SK-N-SH (cell line): Measurements from ENCODE around the gene IFT122. TPM values are rescaled to one million over a fixed set of nuclear protein-coding genes. Genes with fewer than 3 reads are reported as not detected.

Source experiments
- CTCF ChIA-PET: fragments of 300-600, 350-600 bp; formaldehyde crosslinking; extraction: SDS; loops from one replicate; lab custom pipeline; 2021; lab: Yijun Ruan, JAX
- POLR2A ChIA-PET: fragments of 350-600 bp; sonication (Branson Sonifier 250); formaldehyde crosslinking; extraction: SDS; loops from one replicate; lab custom pipeline; 2020; ENCODE audit warnings: antibody characterized with exemption, inconsistent platforms; lab: Yijun Ruan, JAX
- DNase-seq: peaks from one replicate; pipeline ENCODE4 v3.0.0; 2012
- H2AFZ ChIP-seq: fragments of 200-600 bp; sonication (generic); 2 replicates; pipeline ENCODE4 v1.8.1; 2016; ENCODE audit warnings: antibody characterized with exemption, mild to moderate bottlenecking, low read depth
- H3F3A ChIP-seq: fragments of 200-600 bp; sonication (generic); replicated peaks from 2 replicates; pipeline ENCODE3; 2016; ENCODE audit warnings: antibody characterized with exemption, mild to moderate bottlenecking; ENCODE audit not compliant: insufficient read depth
- H3K27ac ChIP-seq, 2 experiments: fragments of 200-500 bp in 1 of 2; fragments of 200-600 bp in 1 of 2; sonication (Bioruptor generic) in 1 of 2; sonication (generic), shearing (Covaris generic) in 1 of 2; 2 replicates each; pipeline versions ENCODE4 v1.5.1 to v1.6.1; 2014 to 2016; ENCODE audit warnings: low read depth in 2 of 2, inconsistent platforms in 1 of 2, low read length in 1 of 2, mild to moderate bottlenecking in 1 of 2, mixed read lengths in 1 of 2
- H3K27me3 ChIP-seq: fragments of 200-600 bp; sonication (generic), shearing (Covaris generic); 2 replicates; pipeline ENCODE4 v1.6.1; 2016; ENCODE audit warnings: mixed run types; ENCODE audit not compliant: insufficient read depth
- H3K36me3 ChIP-seq, 2 experiments: fragments of 200-500 bp in 1 of 2; fragments of 200-600 bp in 1 of 2; sonication (Bioruptor generic) in 1 of 2; sonication (generic) in 1 of 2; replicated peaks in 1 of 2; 2 replicates each; pipeline versions ENCODE3 to v1.5.1; 2014 to 2016; ENCODE audit warnings: low read length in 1 of 2, mild to moderate bottlenecking in 1 of 2; ENCODE audit not compliant: insufficient read depth in 2 of 2, control insufficient read depth in 1 of 2
- H3K4me1 ChIP-seq, 2 experiments: fragments of 200-500 bp in 1 of 2; fragments of 200-600 bp in 1 of 2; sonication (Bioruptor generic) in 1 of 2; sonication (generic), shearing (Covaris generic) in 1 of 2; 2 replicates each; pipeline versions ENCODE4 v1.5.1 to v1.6.1; 2014 to 2016; ENCODE audit warnings: low read depth in 1 of 2, low read length in 1 of 2, mixed run types in 1 of 2; ENCODE audit not compliant: insufficient read depth in 2 of 2, control insufficient read depth in 1 of 2
- H3K4me2 ChIP-seq: fragments of 200-600 bp; sonication (generic), shearing (Covaris generic); 2 replicates; pipeline ENCODE4 v1.6.1; 2017; ENCODE audit warnings: mixed run types
- H3K4me3 ChIP-seq, 2 experiments: fragments of 200-500 bp in 1 of 2; fragments of 200-600 bp in 1 of 2; sonication (Bioruptor generic) in 1 of 2; sonication (generic), shearing (Covaris generic) in 1 of 2; 2 replicates each; pipeline versions ENCODE4 v1.5.1 to v1.8.1; 2014 to 2016; ENCODE audit warnings: low read depth in 2 of 2, inconsistent platforms in 1 of 2, low read length in 1 of 2, mild to moderate bottlenecking in 1 of 2, mixed read lengths in 1 of 2, moderate library complexity in 1 of 2
- H3K79me2 ChIP-seq: fragments of 200-600 bp; sonication (generic); 2 replicates; pipeline ENCODE4 v1.8.1; 2017; ENCODE audit warnings: mild to moderate bottlenecking; ENCODE audit not compliant: insufficient read depth
- H3K9ac ChIP-seq: fragments of 200-600 bp; sonication (generic); 2 replicates; pipeline ENCODE4 v1.6.1; 2017; ENCODE audit warnings: mixed run types
- H3K9me2 ChIP-seq: fragments of 200-600 bp; sonication (generic); 2 replicates; pipeline ENCODE4 v1.6.1; 2017; ENCODE audit warnings: mixed run types
- H3K9me3 ChIP-seq: fragments of 200-600 bp; sonication (generic); 2 replicates; pipeline ENCODE4 v1.6.1; 2017; ENCODE audit warnings: mixed run types, mild to moderate bottlenecking, moderate library complexity
- H4K20me1 ChIP-seq: fragments of 200-600 bp; sonication (generic); 2 replicates; pipeline ENCODE4 v1.6.1; 2017; ENCODE audit warnings: mild to moderate bottlenecking, mixed run types; ENCODE audit not compliant: insufficient read depth
- ELF1 ChIP-seq: IDR thresholded peaks from 2 replicates; pipeline ENCODE4 v1.4.0; 2012
- FOSL2 ChIP-seq: IDR thresholded peaks from 2 replicates; pipeline ENCODE4 v1.4.0; 2012; ENCODE audit warnings: low read depth, mild to moderate bottlenecking, moderate library complexity, borderline replicate concordance
- FOXM1 ChIP-seq: IDR thresholded peaks from 2 replicates; pipeline ENCODE4 v1.4.0; 2012; ENCODE audit warnings: low read depth, mild to moderate bottlenecking
- GABPA ChIP-seq: IDR thresholded peaks from 2 replicates; pipeline ENCODE4 v1.4.0; 2012; ENCODE audit warnings: low read depth, mild to moderate bottlenecking
- GATA2 ChIP-seq: sonication (generic); formaldehyde crosslinking; IDR thresholded peaks from 2 replicates; pipeline ENCODE4 v1.5.0; 2020; ENCODE audit warnings: mild to moderate bottlenecking, missing genetic modification reagents
- JUND ChIP-seq: IDR thresholded peaks from 2 replicates; pipeline ENCODE4 v1.4.0; 2012
- MXI1 ChIP-seq: IDR thresholded peaks from 2 replicates; pipeline ENCODE4 v1.6.1; 2012; ENCODE audit warnings: mild to moderate bottlenecking, low read depth, low read length, improper control_type of control experiment
- RCOR1 ChIP-seq: fragments of 150-350 bp; IDR thresholded peaks from 2 replicates; pipeline ENCODE4 v1.6.1; 2017; ENCODE audit warnings: antibody characterized with exemption, low read length
- RFX5 ChIP-seq: IDR thresholded peaks from 2 replicates; pipeline ENCODE4 v1.6.1; 2012; ENCODE audit warnings: mild to moderate bottlenecking, improper control_type of control experiment, low read length
- RXRA ChIP-seq: IDR thresholded peaks from 2 replicates; pipeline ENCODE4 v1.4.0; 2012; ENCODE audit warnings: low read depth, mild to moderate bottlenecking, borderline replicate concordance
- SIN3A ChIP-seq: IDR thresholded peaks from 2 replicates; pipeline ENCODE4 v1.6.1; 2012; ENCODE audit warnings: low read depth, mild to moderate bottlenecking, low read length, moderate library complexity, borderline replicate concordance
- SMC3 ChIP-seq: IDR thresholded peaks from 2 replicates; pipeline ENCODE4 v1.6.1; 2012; ENCODE audit warnings: low read depth, low read length, improper control_type of control experiment
- TEAD4 ChIP-seq: IDR thresholded peaks from 2 replicates; pipeline ENCODE4 v1.4.0; 2012; ENCODE audit warnings: mild to moderate bottlenecking, borderline replicate concordance; ENCODE audit not compliant: insufficient read depth
- WGBS: methylation state at CpG from one replicate; pipeline ENCODE4 v1.1.6; 2017; ENCODE audit warnings: low lambda C conversion rate; 5-methylcytosine and 5-hydroxymethylcytosine counted together
- polyA plus RNA-seq, 3 experiments: library from polyadenylated mRNA; depleted of rRNA; stranded (reverse); fragments of >200 nt; gene quantifications; 2 replicates each; pipeline ENCODE4 v1.2.3, GENCODE V29; 2012
- TF ChIP-seq, protein P1 (sequence below): IDR thresholded peaks from 2 replicates; pipeline ENCODE4 v1.4.0; 2012; ENCODE audit warnings: low read depth, borderline replicate concordance

The IFT122 gene
- polyA plus RNA-seq, 1 of the 3 experiments (the other 2 are of a cell fraction), result 20.1 TPM

DNA sequence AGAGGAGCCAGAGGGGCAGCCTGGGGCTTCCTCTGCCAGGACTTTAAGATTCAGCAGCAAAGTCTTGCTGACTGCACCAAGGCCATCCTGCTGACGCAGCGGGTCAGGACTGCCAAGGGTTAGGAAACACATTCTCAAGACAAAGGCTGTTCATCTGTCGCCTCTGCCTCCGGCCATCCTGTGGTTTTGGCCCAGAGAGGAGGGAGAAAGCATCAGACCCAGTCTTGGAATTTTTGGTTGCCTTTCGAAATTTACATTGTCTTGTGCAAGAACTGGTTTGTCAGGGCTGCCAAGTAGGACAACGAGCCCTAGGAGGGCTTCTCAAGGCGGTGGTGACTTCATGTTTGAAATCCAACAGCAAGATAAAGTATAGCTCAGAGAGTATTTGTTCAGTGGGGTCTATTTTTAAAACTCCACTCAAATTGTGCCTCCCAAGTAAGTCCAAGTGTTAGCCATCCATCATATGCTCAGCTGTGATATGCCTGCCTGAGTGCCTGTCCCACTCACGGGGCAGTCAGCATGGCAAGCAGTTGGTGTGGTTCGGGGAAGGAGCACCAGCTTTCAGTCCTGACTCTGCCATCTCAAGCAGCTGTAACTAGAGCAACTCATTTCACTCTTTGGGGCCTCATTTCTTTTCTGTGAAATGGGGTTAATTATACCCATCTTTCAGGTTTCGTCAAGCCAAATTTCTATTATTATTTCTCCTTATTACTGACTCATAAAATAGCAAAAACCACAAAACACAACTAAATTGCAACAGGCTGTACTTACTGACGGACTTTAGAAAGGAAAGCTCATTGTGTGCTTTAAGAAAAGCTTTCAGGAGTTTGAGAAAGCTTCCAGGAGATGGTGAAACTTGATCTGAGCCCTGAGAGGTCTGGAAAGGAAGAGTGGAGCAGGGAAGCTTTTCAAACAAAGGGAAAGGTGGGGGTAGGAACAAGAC lies 46.0 kb downstream of the IFT122 start:
- Histone ChIP-seq H3K4me3 (no peak overlapping the region), H3F3A (peaks cover 1% of the 10 kb centered on the region), H3K9ac (no peak overlapping the region), H3K4me1 (peaks cover 0 to 10% of the 10 kb centered on the region in 2 experiments; a peak in 2 of 4 replicates), H3K36me3 (peaks cover 5 to 18% of the 10 kb centered on the region in 2 experiments), H4K20me1 (no peaks in the 10 kb centered on the region), H3K9me2 (no peaks in the 10 kb centered on the region), H3K79me2 (no peaks in the 10 kb centered on the region), H3K4me2 (no peak overlapping the region), H3K27me3 (no peaks in the 10 kb centered on the region), H2AFZ (no peak overlapping the region), H3K27ac (peak overlapping the region in 1 of 2 experiments; percentile 20; a peak in 1 of 4 replicates), H3K9me3 (no peaks in the 10 kb centered on the region)
- TF ChIP-seq ELF1 (no peak), JUND (no peak), MXI1 (no peak), GATA2 (CRISPR knock-in tag) (no peak), SIN3A (no peak), SMC3 (no peak), TEAD4 (no peak), RXRA (no peak), FOSL2 (no peak)
- TF ChIP-seq, protein P1, sequence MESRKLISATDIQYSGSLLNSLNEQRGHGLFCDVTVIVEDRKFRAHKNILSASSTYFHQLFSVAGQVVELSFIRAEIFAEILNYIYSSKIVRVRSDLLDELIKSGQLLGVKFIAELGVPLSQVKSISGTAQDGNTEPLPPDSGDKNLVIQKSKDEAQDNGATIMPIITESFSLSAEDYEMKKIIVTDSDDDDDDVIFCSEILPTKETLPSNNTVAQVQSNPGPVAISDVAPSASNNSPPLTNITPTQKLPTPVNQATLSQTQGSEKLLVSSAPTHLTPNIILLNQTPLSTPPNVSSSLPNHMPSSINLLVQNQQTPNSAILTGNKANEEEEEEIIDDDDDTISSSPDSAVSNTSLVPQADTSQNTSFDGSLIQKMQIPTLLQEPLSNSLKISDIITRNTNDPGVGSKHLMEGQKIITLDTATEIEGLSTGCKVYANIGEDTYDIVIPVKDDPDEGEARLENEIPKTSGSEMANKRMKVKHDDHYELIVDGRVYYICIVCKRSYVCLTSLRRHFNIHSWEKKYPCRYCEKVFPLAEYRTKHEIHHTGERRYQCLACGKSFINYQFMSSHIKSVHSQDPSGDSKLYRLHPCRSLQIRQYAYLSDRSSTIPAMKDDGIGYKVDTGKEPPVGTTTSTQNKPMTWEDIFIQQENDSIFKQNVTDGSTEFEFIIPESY, result no peak
- 86% methylated on average over 10 of the region's 11 CpGs for WGBS
- CTCF ChIA-PET, result interaction anchor here (0.7 to 1.8 kb wide), 5 partner anchors 123 to 344 kb away, joined by 3 to 6 read pairs (median 4); no protein-coding TSS in a partner anchor
- POLR2A ChIA-PET, result no interaction called here
- no peak for DNase-seq

DNA sequence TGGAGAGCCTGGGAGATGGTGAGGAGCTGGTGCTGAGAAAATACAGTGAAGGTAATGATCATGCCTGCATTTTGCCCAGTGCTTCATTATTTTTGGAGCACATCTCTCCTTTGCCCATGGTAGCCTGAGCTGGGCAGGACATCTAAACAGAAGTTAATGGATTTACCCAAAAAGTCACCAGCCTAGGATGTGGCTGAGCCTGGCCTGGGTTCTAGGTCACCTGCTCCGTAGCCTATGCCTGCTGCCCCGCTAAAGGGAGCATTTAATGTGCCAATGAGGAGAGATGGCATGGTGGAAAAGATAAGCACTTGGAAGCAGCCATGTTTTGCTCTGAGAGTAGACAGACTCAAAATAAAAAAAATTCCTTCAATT lies 46.6 kb downstream of the IFT122 start:
- H3K79me2 ChIP-seq, result no peaks in the 10 kb centered on the region
- ChIA-PET CTCF (interaction anchor here (0.7 to 1.8 kb wide), 4 partner anchors 123 to 343 kb away, joined by 3 to 6 read pairs (median 4); no protein-coding TSS in a partner anchor), POLR2A (no interaction called here)
- H3K27me3 ChIP-seq, result no peaks in the 10 kb centered on the region
- H3K36me3 ChIP-seq, result peaks cover 5 to 19% of the 10 kb centered on the region in 2 experiments
- H3K9me3 ChIP-seq, result no peaks in the 10 kb centered on the region
- H4K20me1 ChIP-seq, result no peaks in the 10 kb centered on the region
- H3K4me1 ChIP-seq, result peaks cover 0 to 5% of the 10 kb centered on the region in 2 experiments; a peak in 1 of 4 replicates
- no peak overlapping the region for H2AFZ ChIP-seq
- no peak for DNase-seq
- no peaks in the 10 kb centered on the region for H3F3A ChIP-seq
- no peak overlapping the region for H3K9ac ChIP-seq
- TF ChIP-seq RFX5 (no peak), RCOR1 (no peak), GABPA (no peak), GATA2 (CRISPR knock-in tag) (no peak), FOXM1 (no peak), TEAD4 (no peak)
- TF ChIP-seq, all 33 proteins: peak for 0
- 100% methylated on average over 2 of the region's 2 CpGs for WGBS
- Histone ChIP-seq H3K4me3 (no peak overlapping the region), H3K27ac (peak overlapping the region in 1 of 2 experiments; percentile 20; a peak in 1 of 4 replicates), H3K4me2 (no peak overlapping the region), H3K9me2 (no peaks in the 10 kb centered on the region)
